Hindlimb muscle (tissue), 1 donor: Measurements from ENCODE around the gene GRID1. TPM values are rescaled to one million over a fixed set of nuclear protein-coding genes. Genes with fewer than 3 reads are reported as not detected.
"Not testable (repeated sequence)": the region's sequence is repeated elsewhere in the genome, so short reads cannot be mapped to it uniquely, and the experiment has no call there.

Source experiments
- DNase-seq: peaks from one replicate; pipeline ENCODE4 v3.0.0-alpha.2; 2013
- polyA plus RNA-seq: library from polyadenylated mRNA; unstranded; fragments of 120-200 nt; gene quantifications from one replicate; pipeline ENCODE4 v1.2.1, GENCODE V29; 2013; ENCODE audit not compliant: insufficient read length

Gene GRID1
- polyA plus RNA-seq, 1 donor: 3.0 TPM

DNA sequence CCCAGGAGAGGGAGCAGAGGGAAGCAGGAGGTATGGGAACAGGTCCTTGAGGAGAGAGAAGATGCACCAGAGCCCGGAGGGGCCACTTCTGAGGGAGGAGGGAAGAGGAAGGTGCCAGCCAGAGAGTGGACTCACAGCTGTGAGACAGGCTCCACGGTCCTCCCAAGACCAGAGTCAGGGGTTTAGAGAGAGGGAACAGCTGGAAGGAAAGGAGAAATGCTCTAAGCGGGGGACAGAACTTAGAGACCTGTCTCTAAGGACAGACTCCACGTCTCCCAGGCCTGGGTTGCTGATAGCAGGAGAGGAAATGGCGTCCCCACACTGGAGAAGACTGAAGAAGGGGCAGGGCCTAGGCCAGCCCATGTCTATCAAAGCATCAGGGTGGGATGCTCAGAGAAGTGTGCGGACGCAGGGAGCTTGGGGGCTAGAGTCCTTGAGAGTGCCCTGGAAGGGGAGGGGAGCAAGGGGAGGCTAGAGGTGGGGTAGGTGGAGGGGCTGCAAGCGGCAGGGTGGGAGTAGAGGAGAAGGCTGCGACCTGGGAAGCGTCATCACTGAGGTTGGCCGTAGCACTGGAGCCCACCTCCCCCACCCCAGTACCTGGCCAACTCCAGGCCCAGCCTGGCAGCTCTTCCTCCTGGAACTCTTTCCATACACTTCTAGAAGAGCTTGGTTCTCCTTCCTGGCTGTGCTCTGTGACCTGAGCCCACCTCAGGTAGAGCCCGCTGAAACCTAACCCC lies 25.6 kb upstream of the GRID1 start:
- no peak for DNase-seq

DNA sequence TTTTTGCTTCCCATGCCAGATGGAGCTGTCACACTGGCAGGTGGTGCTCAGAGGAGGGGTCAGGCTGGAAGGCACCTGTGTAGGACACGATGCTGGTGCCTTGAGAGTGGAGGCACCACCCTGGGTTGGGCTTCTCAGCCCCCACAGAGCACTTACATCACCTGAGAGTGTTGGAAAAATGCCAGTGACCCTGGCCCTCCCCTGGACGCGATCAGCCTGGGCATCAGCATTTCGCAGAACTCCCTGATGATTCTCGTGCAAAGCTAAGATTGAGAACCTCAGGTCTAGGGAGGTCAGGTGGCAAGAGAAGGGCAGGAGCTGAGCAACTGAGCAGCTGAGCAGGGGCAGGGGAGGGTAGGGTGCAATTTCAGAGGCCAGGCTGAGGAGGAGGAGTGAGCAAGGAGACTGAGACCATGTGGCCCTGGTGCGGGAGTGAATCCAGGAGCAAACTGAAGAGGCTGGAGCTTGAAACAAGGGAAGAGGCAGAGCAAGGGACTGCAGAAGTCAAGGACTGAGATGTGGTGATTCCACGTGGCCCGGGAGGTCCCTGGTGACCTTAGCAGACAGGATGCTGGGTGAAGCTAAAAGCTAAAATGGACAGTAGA lies 24.7 kb upstream of the GRID1 start:
- DNase-seq: no peak

DNA sequence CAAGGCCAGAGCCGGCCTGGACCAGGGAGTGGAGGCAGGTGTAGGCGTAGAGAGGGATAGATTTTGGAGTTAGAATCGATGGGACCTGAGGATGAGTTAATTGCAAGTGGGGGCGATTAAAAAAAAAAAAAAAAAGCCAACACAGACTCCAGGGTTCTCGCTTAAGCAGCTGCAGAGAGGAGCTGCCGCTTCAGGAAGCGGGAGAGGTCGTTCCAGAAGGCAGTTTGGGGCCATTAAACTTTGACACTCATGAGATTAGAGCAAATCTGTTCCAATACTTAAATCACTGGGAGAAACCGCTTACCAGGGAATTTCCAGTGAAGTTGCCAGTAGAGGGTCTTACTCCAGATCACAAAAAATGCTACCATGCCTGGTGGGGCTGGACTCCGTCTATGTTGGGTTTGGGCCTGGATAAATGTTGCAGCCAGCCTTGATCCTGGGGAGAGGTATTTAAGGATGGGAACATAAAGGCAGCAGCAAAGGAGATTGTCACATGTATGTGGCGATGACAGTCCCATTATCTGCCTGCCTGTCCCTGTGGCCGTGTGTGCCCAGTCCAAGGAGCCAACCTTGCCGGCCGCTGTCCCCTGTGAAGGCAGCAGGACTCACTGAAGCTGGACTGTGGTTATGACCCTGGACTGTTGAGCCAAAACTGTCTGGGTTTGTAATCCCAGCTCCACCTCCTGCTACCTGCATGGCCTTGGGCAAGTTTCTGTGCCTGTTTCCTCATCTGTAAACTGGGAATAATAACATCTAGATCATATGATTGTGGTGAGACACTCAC lies 23.9 kb upstream of the GRID1 start:
- DNase-seq: no peak

DNA sequence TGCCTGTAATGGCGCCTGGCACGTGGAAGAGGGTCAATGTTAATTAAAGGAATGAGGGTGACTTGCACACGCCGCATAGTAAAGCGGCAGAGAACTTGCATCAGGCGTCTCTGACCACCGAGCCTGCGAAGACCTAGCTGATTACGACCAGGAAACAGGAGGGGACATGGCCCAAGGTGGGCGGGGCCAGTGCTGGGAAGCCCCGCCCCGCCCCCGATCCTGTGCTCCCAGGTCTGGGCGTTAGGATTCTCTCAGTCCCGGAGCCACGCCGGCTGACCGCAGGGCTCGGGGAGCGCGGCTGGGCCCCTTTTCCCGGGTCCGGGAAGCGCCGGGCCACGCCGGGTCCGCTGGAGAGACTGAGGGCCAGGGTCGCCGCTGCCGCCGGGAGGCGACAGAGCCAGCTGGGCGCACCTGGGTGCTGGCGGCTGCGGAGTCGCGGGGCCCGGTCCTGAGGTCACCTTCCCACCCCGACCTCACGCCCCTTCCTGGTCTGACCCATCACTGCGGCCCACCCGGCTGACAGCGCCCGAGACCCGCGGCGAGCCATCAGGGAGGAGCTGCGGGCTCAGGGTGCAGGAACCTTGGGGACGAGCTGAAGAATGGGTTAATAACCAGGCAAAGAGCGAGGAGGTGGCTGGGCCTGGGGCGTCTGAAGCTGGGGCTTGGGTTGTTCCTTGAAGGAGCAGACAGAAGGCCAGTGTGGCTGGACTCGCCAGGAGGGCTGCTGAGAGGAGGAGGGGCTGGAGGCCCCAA lies 23.0 kb upstream of the GRID1 start:
- DNase-seq: no peak

DNA sequence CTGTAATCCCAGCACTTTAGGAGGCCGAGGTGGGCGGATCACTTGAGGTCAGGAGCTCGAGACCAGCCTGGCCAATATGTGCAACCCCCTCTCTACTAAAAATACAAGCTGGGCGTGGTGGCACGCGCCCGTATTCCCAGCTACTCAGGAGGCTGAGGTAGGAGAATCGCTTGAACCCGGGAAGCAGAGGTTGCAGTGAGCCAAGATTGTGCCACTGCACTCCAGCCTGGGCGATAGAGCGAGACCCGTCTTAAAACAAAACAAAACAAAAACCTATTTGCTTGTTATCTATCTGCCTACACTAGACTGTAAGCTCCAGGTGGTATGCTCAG lies 22.5 kb upstream of the GRID1 start:
- not testable (repeated sequence) for DNase-seq

DNA sequence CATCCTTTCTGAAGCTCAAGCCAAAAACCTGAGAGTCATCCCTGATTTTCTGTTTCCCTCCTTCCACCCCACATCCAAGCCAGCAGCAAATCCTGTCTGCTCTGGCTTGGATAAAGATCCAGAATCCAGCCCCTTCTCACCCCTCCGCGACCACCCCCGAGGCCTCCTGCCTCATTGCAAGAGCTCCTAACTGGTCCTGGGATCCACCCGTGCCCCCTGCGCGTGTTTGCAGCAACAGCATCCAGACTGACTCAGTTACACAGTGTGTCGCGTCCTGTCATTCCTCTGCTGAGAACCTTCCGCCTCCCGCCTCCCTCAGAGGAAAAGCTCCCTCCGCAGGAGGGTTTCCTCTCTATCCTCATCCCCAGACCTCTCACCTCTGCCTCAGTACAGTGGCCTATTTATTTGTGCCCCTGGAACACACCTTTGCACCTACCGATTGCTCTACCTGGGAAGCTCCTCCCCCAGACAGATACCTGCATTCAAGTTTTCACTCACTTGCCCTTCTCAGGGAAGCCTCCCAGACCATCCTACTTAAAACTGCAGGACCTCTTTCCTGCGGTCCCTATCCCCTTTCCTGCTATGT lies 21.6 kb upstream of the GRID1 start:
- DNase-seq: no peak

- no peak for DNase-seq
These were observed 20.7 kb upstream of the GRID1 start for GRCh38 chr10:86387178-86387794.

DNA sequence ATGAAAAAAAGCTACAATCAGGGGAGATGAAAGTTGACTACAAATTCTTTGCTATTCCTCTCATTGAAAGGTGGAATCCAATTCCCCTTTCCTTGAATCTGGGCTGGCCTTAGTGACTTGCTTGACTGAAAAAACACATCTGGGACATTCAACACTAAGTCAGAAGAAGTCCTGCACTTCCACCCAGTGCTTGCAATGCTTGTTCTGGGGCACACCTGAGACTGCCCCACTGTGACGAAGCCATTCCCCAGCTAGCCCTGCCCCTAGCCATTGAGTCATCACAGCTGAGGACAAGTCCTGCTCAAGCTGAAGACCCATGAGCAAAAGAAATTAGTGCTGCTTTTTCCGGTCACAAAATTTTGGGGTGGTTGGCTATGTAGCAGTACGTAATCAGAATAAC lies 19.2 kb upstream of the GRID1 start:
- DNase-seq: no peak

DNA sequence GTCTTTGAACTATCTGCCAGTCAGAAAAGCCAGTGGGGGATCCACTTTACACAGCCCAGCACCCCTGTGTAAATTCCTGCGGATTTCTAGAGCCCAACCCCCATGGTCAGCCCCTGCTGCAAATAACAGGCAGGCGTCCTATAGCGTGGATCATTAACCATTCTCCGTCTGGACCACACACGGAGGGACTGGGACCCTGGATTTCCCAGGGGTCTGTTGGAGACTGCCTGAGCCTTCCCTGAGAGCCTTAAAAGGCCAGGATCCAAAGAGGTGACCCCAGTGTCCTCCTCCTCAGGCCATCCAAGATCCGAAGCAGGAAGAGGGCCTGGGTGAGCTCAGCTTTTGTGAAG lies 11.2 kb upstream of the GRID1 start:
- no peak for DNase-seq

GRCh38 chr10:86376852-86377796 lies 10.5 kb upstream of the GRID1 start:
- DNase-seq: peak; percentile 70

DNA sequence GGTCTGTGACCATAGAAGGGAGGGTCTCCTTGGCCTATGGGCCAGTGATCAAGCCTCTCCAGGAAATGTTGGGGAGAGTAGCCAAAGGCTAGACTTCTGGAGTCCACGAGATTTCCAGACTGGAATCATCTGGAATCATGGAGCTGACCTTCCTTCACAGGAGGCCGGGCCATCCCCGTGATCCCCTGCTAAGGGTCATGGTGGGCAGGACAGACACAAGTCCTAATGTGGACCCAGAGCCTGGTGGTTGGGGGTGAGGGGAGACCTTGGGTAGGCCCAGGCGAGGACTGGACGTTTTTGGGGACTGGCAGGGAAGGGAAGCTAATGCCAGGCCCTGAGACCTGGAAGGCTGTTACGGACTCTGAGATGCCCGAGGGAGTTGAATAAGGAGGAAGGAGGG lies 9.8 kb upstream of the GRID1 start:
- DNase-seq: no peak

GRCh38 chr10:86375204-86375603 lies 8.6 kb upstream of the GRID1 start:
- DNase-seq: no peak

DNA sequence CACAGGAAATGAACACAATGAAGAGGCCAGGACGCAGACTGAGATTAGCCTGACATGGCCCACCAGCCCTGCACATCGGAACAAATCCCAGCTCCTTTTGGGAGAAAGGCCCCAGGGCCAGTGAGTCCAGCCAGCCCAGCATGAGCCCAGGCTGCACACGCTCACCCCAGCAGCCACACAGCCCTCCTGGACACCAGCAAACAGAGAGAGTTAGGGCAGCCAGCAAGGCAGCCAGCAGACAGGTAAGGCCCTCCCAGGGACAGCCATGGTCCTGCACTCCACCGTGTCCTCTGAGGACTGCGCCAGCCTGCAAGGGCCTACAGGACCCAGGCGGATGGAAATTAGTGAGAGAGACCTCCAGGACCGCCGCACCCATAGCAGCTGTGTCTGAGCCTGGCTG lies 8.1 kb upstream of the GRID1 start:
- DNase-seq: no peak

DNA sequence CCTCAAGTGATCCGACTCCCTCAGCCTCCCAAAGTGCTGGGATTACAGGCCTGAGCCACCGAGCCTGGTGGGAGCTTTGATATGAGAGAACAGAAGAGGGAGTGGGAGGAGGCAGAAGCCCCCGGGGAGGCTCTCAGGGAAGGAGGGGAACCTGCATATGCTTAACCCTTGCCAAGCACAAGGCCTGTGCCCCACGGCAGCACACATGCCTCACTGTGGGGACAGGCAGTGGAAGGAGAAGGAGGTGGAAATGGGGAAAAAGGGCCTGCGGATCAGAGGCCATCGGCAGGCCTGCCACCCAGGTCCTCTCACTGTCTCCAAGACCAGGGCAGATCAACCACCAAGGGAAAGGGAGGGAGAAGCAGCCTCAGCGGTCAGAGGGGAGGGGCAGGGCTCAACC lies 7.2 kb upstream of the GRID1 start:
- no peak for DNase-seq

- no peak for DNase-seq
These were observed 6.7 kb upstream of the GRID1 start for GRCh38 chr10:86373251-86373650.

DNA sequence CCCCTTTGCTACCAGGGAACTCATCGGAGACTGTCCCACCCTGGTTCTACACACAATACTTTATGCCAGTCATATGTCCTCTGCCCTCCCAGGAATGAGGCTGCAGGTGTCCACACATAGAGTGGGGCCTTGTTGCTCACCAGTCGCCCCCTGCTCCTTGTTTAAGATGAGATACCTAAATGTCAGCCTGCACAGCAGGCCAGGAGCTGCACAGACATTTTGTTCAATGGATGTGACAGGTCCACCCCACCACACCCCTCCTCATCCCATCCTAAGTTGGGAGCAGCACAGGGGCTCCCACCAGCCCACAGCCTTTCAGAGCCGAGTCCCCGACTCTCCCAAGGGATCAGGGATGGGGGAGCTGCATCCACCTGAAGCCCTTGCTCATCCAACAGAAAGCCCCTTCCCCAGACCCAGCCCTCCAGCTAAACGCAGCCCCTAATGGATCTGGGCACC lies 6.2 kb upstream of the GRID1 start:
- no peak for DNase-seq

DNA sequence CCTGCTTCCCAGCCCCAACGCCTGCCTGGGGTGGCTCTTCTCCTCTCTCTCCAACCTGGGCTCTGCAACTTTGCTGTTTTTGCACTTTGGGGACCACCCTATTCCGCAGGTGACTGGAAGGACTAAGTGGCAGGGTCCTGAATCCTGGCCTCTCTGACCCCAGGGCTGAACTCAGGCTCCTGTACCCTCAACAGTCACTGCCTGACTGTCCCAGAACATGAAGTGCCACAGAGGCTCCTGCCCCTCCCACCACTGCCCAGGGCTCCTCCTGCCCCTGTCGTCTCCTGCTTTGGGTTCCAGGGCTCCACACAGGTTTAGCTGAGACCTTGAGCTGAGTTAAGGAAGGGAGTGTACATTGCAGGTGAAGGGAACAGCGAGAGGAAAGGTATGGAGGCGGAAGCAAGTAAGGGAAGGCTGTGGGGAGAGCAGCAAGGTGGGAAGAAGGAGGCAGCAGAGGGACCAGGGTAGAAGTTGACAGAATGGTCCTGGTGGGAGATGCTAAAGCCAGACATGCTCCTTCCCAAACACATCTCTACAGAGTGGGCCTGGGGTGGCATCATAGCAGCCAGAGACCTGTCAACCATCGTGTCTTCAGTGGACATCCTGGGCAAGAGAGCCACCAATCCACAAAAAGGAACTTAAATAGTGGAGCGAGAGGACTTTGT lies 5.7 kb upstream of the GRID1 start:
- no peak for DNase-seq

- DNase-seq: no peak
These were observed 5.1 kb upstream of the GRID1 start for GRCh38 chr10:86371691-86372090.

GRCh38 chr10:86371116-86371515 lies 4.5 kb upstream of the GRID1 start:
- DNase-seq: no peak

GRCh38 chr10:86370006-86370585 lies 3.5 kb upstream of the GRID1 start:
- DNase-seq: no peak
